Activated B cell treated with CpG ODN at 0.5 μM for 24 hours (primary cell): ENCODE measurements around the gene AKAP13. TPM values are rescaled to one million over a fixed set of nuclear protein-coding genes. Genes with fewer than 3 reads are reported as not detected.
A peak's percentile ranks its signal among the peaks of the same experiment; 100 is the strongest.

Experiments
- ATAC-seq: fragments of 200-7000 bp; cut with Tn5 transposase; one replicate; pipeline ENCODE4 v1.10.0; 2021; ENCODE audit warnings: low read depth, mild to moderate bottlenecking, moderate library complexity
- CTCF ChIA-PET: fragments of 350-600 bp; sonication (Branson Sonifier 250); formaldehyde crosslinking; loops from one replicate; lab custom pipeline; 2021; ENCODE audit warnings: antibody characterized with exemption; lab: Charles Lee
- POLR2A ChIA-PET: fragments of 350-600 bp; sonication (Branson Sonifier 250); formaldehyde crosslinking; loops from one replicate; lab custom pipeline; 2021; ENCODE audit warnings: antibody characterized with exemption; lab: Charles Lee
- DNase-seq: peaks from one replicate; pipeline ENCODE4 v3.0.0; 2022
- H3K27ac Mint-ChIP-seq: one replicate; pipeline ENCODE4 v1.8.0; 2020; ENCODE audit warnings: mixed read lengths
- H3K27me3 Mint-ChIP-seq: one replicate; pipeline ENCODE4 v1.8.0; 2021; ENCODE audit warnings: mixed read lengths
- H3K36me3 Mint-ChIP-seq: one replicate; pipeline ENCODE4 v1.8.0; 2021; ENCODE audit warnings: low read depth, mixed read lengths
- H3K4me1 Mint-ChIP-seq: one replicate; pipeline ENCODE4 v1.8.0; 2021; ENCODE audit warnings: mixed read lengths
- H3K4me3 Mint-ChIP-seq: one replicate; pipeline ENCODE4 v1.8.0; 2020; ENCODE audit warnings: mild to moderate bottlenecking, mixed read lengths
- H3K9me3 Mint-ChIP-seq: one replicate; pipeline ENCODE4 v1.8.0; 2020; ENCODE audit warnings: mixed read lengths
- CTCF ChIP-seq: fragments of 200-600 bp; IDR thresholded peaks from one replicate; pipeline ENCODE4 v1.8.0; 2022; ENCODE audit warnings: antibody characterized with exemption, mild to moderate bottlenecking
- intact Hi-C: fragments of 100-400 bp; cut with micrococcal nuclease; formaldehyde crosslinking; loops from one replicate; pipeline ENCODE4 v1.15.1; 2024
- total RNA-seq: library from RNA; stranded (reverse); gene quantifications from 2 replicates; pipeline ENCODE4 v1.2.3, GENCODE V29; 2022

Gene AKAP13
- total RNA-seq, 1 donor from 2014 or later = 290 TPM

- POLR2A ChIA-PET = interaction anchor here (0.6 kb wide), 1 partner anchor 10 kb away, joined by 5 read pairs; no protein-coding TSS in a partner anchor
- intact Hi-C loops = loop anchor here (5.0 to 10.0 kb wide), 2 partner anchors 36 to 52 kb away; no protein-coding TSS in a partner anchor
- no peaks in the 10 kb centered on the region for H3K27me3 Mint-ChIP-seq
- H3K4me3 Mint-ChIP-seq = no peak overlapping the region
- peaks cover 11% of the 10 kb centered on the region for H3K4me1 Mint-ChIP-seq
- peaks cover 72% of the 10 kb centered on the region for H3K36me3 Mint-ChIP-seq
- H3K9me3 Mint-ChIP-seq = no peaks in the 10 kb centered on the region
- peak; percentile 42 for ATAC-seq
- no peak for TF ChIP-seq CTCF
- CTCF ChIA-PET = interaction anchor here (0.8 kb wide), 1 partner anchor 30 kb away, joined by 3 read pairs; no protein-coding TSS in a partner anchor
- H3K27ac Mint-ChIP-seq = no peak overlapping the region
- DNase-seq = no peak
Measured at GRCh38 chr15:85646538-85647091, 266.2 kb downstream of the AKAP13 start.

DNA sequence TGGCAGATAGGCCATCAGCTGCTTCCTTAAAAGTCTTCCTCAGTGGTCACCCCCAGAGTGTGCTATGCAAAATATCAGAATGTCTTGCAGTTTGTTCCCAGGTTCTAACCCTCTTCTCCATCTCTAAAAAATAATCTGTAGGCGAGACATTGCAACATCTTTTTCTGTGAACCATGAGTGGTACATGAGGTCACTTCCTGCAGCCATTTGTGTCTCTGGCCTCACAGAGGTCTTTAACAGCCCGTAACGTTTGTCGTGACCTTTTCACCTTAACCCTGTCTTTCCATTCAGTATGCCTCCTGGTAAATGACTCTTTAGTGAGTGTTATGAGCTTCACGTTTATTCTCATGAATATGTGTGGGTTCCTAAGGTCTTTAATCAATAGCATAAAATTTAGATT lies 269.0 kb downstream of the AKAP13 start:
- no peak for ATAC-seq

DNA sequence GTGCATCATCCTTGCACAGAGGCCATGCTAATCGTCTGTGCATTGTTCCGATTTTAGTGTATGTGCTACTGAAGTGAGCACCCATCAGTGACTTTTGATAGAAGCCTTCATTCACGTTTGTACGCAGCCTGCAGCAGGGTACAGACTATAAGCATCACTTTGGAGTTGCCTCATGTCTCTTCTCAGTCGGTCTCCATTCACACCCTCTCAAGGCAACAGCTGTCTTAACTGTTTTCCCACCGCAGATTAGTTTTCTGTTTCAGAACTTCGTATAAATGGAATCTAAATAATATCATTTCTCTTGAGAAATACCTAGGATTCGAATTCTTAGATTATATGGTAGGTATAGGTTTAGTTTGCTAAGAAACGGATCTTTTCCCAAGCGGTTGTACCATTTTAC lies 271.1 kb downstream of the AKAP13 start:
- no peaks in the 10 kb centered on the region for H3K27me3 Mint-ChIP-seq
- DNase-seq (no peak), ATAC-seq (no peak)
- H3K4me1 Mint-ChIP-seq = peaks cover 3% of the 10 kb centered on the region
- no peaks in the 10 kb centered on the region for H3K9me3 Mint-ChIP-seq
- no peak for TF ChIP-seq CTCF
- no peak overlapping the region for H3K27ac Mint-ChIP-seq
- ChIA-PET CTCF (no interaction called here), POLR2A (no interaction called here)
- intact Hi-C loops = no loop called here
- H3K36me3 Mint-ChIP-seq = peaks cover 75% of the 10 kb centered on the region
- H3K4me3 Mint-ChIP-seq = no peak overlapping the region

More for the DNA sequence above, 269.0 kb downstream of the AKAP13 start:
- CTCF ChIA-PET = no interaction called here
- H3K36me3 Mint-ChIP-seq = peaks cover 73% of the 10 kb centered on the region
- H3K27ac Mint-ChIP-seq = peak overlapping the region; percentile 6
- no peaks in the 10 kb centered on the region for H3K27me3 Mint-ChIP-seq
- no peak overlapping the region for H3K4me3 Mint-ChIP-seq
- no peaks in the 10 kb centered on the region for H3K9me3 Mint-ChIP-seq
- POLR2A ChIA-PET = no interaction called here
- peaks cover 11% of the 10 kb centered on the region for H3K4me1 Mint-ChIP-seq
- TF ChIP-seq CTCF = no peak
- DNase-seq = no peak
- intact Hi-C loops = loop anchor here (5.0 to 10.0 kb wide), 2 partner anchors 33 to 55 kb away; no protein-coding TSS in a partner anchor

GRCh38 chr15:85652457-85652856 lies 272.1 kb downstream of the AKAP13 start:
- no peak for TF ChIP-seq CTCF

GRCh38 chr15:85657132-85657531 lies 276.7 kb downstream of the AKAP13 start:
- Mint-ChIP-seq H3K9me3 (no peaks in the 10 kb centered on the region), H3K4me1 (no peaks in the 10 kb centered on the region), H3K36me3 (peaks cover 87% of the 10 kb centered on the region), H3K27me3 (no peaks in the 10 kb centered on the region), H3K4me3 (no peak overlapping the region), H3K27ac (no peak overlapping the region)
- POLR2A ChIA-PET = interaction anchor here (0.6 kb wide), 1 partner anchor 15 kb away, joined by 5 read pairs; no protein-coding TSS in a partner anchor
- no peak for TF ChIP-seq CTCF
- CTCF ChIA-PET = no interaction called here
- intact Hi-C loops = no loop called here
- ATAC-seq (no peak), DNase-seq (no peak)

More at GRCh38 chr15:85652457-85652856, 272.1 kb downstream of the AKAP13 start:
- ATAC-seq (no peak), DNase-seq (no peak)
- Mint-ChIP-seq H3K27me3 (no peaks in the 10 kb centered on the region), H3K4me1 (peaks cover 3% of the 10 kb centered on the region), H3K36me3 (peaks cover 75% of the 10 kb centered on the region), H3K27ac (no peak overlapping the region), H3K4me3 (no peak overlapping the region), H3K9me3 (no peaks in the 10 kb centered on the region)
- intact Hi-C loops = no loop called here
- CTCF ChIA-PET = no interaction called here
- POLR2A ChIA-PET = no interaction called here
